ENCODE data around the gene DNASE2. TPM values are rescaled to one million over a fixed set of nuclear protein-coding genes. Genes with fewer than 3 reads are reported as not detected.
"Not testable (repeated sequence)": the region's sequence is repeated elsewhere in the genome, so short reads cannot be mapped to it uniquely, and the experiment has no call there.

DNASE2 gene
- total and polyA plus RNA-seq, 5 donors from 2014 or later: 20.2 to 72.1 (median 58.2) TPM

DNA sequence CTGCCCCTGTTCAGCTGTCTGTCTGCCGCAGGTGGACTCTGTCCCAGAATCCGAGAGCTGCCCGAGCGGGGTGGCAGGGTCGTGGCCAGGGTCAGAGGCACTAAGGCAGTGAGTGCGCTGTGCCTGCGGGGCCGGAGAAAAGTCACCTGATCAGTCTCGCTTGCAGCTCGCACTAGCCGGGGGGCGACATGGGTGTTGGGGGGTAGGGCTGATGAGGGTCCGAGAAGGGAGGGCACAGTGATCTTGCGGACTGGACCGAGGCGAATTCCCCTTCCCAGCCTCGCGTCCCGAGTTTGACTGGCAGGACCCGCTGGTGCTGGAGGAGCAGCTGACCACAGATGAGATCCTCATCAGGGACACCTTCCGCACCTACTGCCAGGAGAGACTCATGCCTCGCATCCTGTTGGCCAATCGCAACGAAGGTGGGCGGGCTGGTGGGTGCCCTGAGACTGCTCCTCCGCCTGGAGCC is 10.3 kb upstream of the DNASE2 start:
- H3K27me3 Mint-ChIP-seq: peaks cover 4% of the 10 kb centered on the region
- ATAC-seq (ENCODE audit: low read depth in 2 of 2): no peak
- no peaks in the 10 kb centered on the region for H3K9me3 Mint-ChIP-seq
- peak overlapping the region; percentile 89 to 100 (median 98) for H3K4me3 Mint-ChIP-seq
- Histone ChIP-seq H3K9me3 (ENCODE audit: control insufficient read depth in 2 of 2, low read length in 2 of 2) (no peaks in the 10 kb centered on the region), H3K36me3 (ENCODE audit: control insufficient read depth, insufficient read depth, low read length) (peaks cover 18% of the 10 kb centered on the region), H3K27ac (ENCODE audit: insufficient read depth, low read length, poor library complexity, severe bottlenecking) (peak overlapping the region; percentile 77), H3K4me1 (ENCODE audit: control insufficient read depth, insufficient read depth, low read length, poor library complexity, severe bottlenecking) (peaks cover 20% of the 10 kb centered on the region), H3K27me3 (ENCODE audit: control insufficient read depth, insufficient read depth, low read length) (no peaks in the 10 kb centered on the region), H3K4me3 (ENCODE audit: low read depth, low read length) (peak overlapping the region; percentile 83)
- H3K36me3 Mint-ChIP-seq: peaks cover 19% of the 10 kb centered on the region
- H3K4me1 Mint-ChIP-seq: peaks cover 8 to 30% (median 18%) of the 10 kb centered on the region in 4 donors
- DNase-seq: no peak
- peak overlapping the region in 2 of 3 donors; percentile 99 for H3K27ac Mint-ChIP-seq

DNA sequence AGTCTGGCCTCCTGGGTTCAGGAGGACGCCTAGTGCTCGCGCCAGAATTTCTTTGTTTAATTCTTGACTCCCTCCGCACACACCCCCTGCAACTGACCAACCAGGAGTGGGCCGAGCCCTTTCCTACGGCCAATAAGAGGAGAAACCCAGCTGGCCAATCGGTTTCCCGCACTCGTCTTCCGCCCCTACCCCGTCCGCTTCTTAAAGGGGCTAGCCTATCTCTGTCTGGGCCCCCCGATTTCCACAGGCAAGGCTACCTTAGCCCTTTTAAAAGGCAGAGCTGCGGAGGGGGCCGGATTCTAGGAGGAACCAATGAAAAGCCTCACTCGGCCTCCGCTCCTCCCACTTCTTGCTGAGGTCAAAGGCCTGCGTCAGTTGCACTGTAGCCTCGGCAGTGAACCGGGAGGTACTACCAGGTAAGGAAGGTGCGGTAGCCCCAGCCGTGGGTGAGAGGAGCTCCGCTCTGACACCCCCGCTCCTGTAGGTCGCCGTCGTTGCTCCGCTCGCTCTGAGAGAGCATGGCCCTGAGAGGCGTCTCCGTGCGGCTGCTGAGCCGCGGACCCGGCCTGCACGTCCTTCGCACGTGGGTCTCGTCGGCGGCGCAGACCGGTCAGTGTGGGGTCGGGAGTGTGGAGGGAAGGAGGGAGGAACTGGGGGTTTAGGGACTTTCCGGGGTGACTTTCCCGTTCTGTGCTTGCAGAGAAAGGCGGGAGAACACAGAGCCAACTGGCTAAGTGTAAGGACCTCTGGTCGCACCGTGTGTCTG is 9.7 kb upstream of the DNASE2 start, which contains the start of gene GCDH:
TSS of gene GCDH (plus strand) at position 374 of the 766 bp plus-strand sequence. CDS start at position 519, 145 bp downstream.
- H3K4me3 ChIP-seq (ENCODE audit: low read depth, low read length): peak within 1 kb of the TSS; percentile 83
- peaks cover 19% of the 10 kb centered on the region for H3K36me3 Mint-ChIP-seq
- peak within 1 kb of the TSS; percentile 96 to 99 (median 99) for H3K27ac Mint-ChIP-seq
- H3K4me1 ChIP-seq (ENCODE audit: control insufficient read depth, insufficient read depth, low read length, poor library complexity, severe bottlenecking): peaks cover 22% of the 10 kb centered on the region
- peaks cover 14% of the 10 kb centered on the region for H3K36me3 ChIP-seq (ENCODE audit: control insufficient read depth, insufficient read depth, low read length)
- H3K27me3 ChIP-seq (ENCODE audit: control insufficient read depth, insufficient read depth, low read length): no peaks in the 10 kb centered on the region
- peak within 1 kb of the TSS; percentile 89 to 100 (median 98) for H3K4me3 Mint-ChIP-seq
- H3K27me3 Mint-ChIP-seq: peaks cover 4% of the 10 kb centered on the region
- peak within 1 kb of the TSS; percentile 77 for H3K27ac ChIP-seq (ENCODE audit: insufficient read depth, low read length, poor library complexity, severe bottlenecking)
- DNase-seq: peak; percentile 94 to 99 (median 97)
- H3K9me3 Mint-ChIP-seq: no peaks in the 10 kb centered on the region
- no peaks in the 10 kb centered on the region for H3K9me3 ChIP-seq (ENCODE audit: control insufficient read depth in 2 of 2, low read length in 2 of 2)
- peak; percentile 97 to 98 for ATAC-seq (ENCODE audit: low read depth in 2 of 2)
- H3K4me1 Mint-ChIP-seq: peaks cover 8 to 31% (median 20%) of the 10 kb centered on the region in 4 donors

DNA sequence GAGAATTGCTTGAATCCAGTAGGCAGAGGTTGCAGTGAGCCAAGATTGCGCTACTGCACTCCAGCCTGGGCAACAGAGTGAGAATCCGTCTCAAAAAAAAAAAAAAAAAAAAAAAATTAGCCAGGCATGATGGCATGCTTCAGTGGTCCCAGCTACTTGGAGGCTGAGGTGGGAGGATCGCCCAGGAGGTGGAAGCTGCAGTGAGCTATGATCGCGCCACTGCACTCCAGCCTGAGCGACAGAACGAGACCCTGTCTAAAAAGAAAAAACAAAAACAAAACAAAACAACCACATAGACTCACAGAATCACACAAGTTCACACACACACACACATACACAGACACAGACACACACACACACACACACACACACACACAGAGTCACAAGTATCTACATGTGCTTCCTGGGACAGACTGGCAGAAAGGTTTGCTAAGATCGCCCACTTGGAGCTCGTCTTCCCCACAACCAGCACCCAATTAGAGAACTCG is 9.1 kb upstream of the DNASE2 start:
- Histone ChIP-seq H3K27ac (ENCODE audit: insufficient read depth, low read length, poor library complexity, severe bottlenecking) (peak overlapping the region; percentile 77), H3K4me3 (ENCODE audit: low read depth, low read length) (peak overlapping the region; percentile 56), H3K4me1 (ENCODE audit: control insufficient read depth, insufficient read depth, low read length, poor library complexity, severe bottlenecking) (peaks cover 28% of the 10 kb centered on the region), H3K36me3 (ENCODE audit: control insufficient read depth, insufficient read depth, low read length) (peaks cover 14% of the 10 kb centered on the region)
- not testable (repeated sequence) for H3K9me3 Mint-ChIP-seq; H3K9me3 ChIP-seq (ENCODE audit: control insufficient read depth in 2 of 2, low read length in 2 of 2); H3K27me3 Mint-ChIP-seq; DNase-seq; ATAC-seq (ENCODE audit: low read depth in 2 of 2); H3K27me3 ChIP-seq (ENCODE audit: control insufficient read depth, insufficient read depth, low read length)
- Mint-ChIP-seq H3K4me3 (peak overlapping the region; percentile 89 to 100 (median 98)), H3K36me3 (peaks cover 19% of the 10 kb centered on the region), H3K27ac (peak overlapping the region; percentile 96 to 99 (median 99)), H3K4me1 (peaks cover 8 to 32% (median 21%) of the 10 kb centered on the region in 4 donors)

DNA sequence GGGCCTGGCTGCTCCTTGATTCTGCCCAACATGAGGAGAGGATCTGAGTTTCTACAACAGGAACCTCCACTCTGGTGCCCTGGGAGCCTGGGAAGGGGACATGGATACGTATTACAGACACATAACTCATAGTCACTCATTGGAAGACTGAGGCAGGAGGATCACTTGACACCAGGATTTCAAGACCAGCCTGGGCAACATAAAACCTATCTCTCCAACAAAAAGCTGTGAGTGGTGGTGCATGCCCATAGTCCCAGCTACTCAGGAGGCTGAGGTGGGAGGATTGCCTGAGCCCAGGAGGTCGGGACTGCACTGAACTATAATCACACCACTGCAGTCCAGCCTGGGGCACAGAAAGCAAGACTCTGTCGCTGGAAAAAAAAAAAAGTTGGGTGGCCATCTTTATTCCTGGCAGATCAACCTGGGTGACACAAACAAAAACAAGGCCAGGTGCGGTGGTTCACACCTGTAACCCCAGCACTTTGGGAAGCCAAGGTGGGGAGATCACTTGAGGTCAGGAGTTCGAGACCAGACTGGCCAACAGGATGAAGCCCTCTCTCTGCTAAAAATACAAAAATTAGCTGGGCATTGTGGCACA is 6.9 kb upstream of the DNASE2 start:
- Histone ChIP-seq H3K27ac (ENCODE audit: insufficient read depth, low read length, poor library complexity, severe bottlenecking) (no peak overlapping the region), H3K27me3 (ENCODE audit: control insufficient read depth, insufficient read depth, low read length) (no peaks in the 10 kb centered on the region), H3K36me3 (ENCODE audit: control insufficient read depth, insufficient read depth, low read length) (no peaks in the 10 kb centered on the region), H3K9me3 (ENCODE audit: control insufficient read depth in 2 of 2, low read length in 2 of 2) (peaks cover 0 to 6% of the 10 kb centered on the region in 2 experiments), H3K4me1 (ENCODE audit: control insufficient read depth, insufficient read depth, low read length, poor library complexity, severe bottlenecking) (peaks cover 39% of the 10 kb centered on the region), H3K4me3 (ENCODE audit: low read depth, low read length) (no peak overlapping the region)
- Mint-ChIP-seq H3K27ac (no peak overlapping the region), H3K4me1 (peaks cover 8 to 38% (median 21%) of the 10 kb centered on the region in 4 donors), H3K36me3 (peaks cover 4% of the 10 kb centered on the region), H3K9me3 (peaks cover 0 to 3% (median 0%) of the 10 kb centered on the region in 7 donors), H3K27me3 (peaks cover 4% of the 10 kb centered on the region), H3K4me3 (peak overlapping the region in 1 of 4 donors; percentile 59)
- DNase-seq: no peak
- no peak for ATAC-seq (ENCODE audit: low read depth in 2 of 2)

DNA sequence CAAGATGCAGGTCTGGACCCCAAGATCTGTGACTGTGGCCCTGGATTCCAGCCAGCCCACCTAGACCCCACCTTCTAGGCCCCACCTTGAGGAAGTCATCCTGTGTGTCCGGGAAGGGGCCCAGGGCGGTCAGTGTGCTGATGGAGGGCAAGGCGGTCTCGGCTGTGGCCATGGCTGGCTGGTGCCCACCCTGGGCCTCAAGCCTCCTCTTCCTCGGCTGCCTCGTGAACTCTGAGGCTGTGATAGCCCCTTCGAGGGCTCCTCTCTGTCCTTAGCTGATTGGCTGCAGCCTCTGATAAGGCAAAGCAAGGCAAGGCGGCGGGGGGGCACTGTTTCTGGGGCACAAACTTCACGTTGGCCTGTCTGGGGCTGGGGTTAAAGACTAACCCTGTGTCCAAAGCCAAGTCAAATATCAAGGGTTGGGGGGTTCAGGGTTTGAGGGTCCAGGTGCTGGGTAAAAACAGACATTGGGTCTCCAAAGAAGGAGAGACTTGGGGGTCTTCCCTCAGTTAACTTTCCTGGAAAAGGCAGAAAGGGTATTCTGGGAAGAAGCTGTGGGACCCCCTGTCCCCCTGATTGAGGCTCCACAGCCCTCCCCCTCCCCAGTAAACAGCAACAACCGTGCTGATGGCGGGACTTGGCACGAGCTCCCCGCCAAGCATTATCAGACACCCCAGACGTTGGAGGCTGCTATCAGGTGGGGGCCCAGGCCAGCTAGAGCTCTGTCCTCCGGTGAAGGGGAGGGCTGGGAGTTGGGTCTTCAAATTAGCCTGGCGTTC is 5.9 kb upstream of the DNASE2 start, which contains the start of gene KLF1:
TSS of gene KLF1 (minus strand) at position 233 of the 779 bp plus-strand sequence. CDS start at position 172, 61 bp downstream.
- DNase-seq (no peak), ATAC-seq (ENCODE audit: low read depth in 2 of 2) (no peak)
- no peak within 1 kb of the TSS for H3K4me3 ChIP-seq (ENCODE audit: low read depth, low read length)
- no peaks in the 10 kb centered on the region for H3K36me3 ChIP-seq (ENCODE audit: control insufficient read depth, insufficient read depth, low read length)
- Mint-ChIP-seq H3K4me3 (peak within 1 kb of the TSS; percentile 59 to 77 (median 70)), H3K36me3 (peaks cover 4% of the 10 kb centered on the region), H3K27me3 (peaks cover 4% of the 10 kb centered on the region), H3K9me3 (peaks cover 0 to 3% (median 0%) of the 10 kb centered on the region in 7 donors), H3K27ac (no peak within 1 kb of the TSS), H3K4me1 (peaks cover 8 to 39% (median 21%) of the 10 kb centered on the region in 4 donors)
- H3K9me3 ChIP-seq (ENCODE audit: control insufficient read depth in 2 of 2, low read length in 2 of 2): peaks cover 0 to 6% of the 10 kb centered on the region in 2 experiments
- no peaks in the 10 kb centered on the region for H3K27me3 ChIP-seq (ENCODE audit: control insufficient read depth, insufficient read depth, low read length)
- peaks cover 37% of the 10 kb centered on the region for H3K4me1 ChIP-seq (ENCODE audit: control insufficient read depth, insufficient read depth, low read length, poor library complexity, severe bottlenecking)
- H3K27ac ChIP-seq (ENCODE audit: insufficient read depth, low read length, poor library complexity, severe bottlenecking): no peak within 1 kb of the TSS

DNA sequence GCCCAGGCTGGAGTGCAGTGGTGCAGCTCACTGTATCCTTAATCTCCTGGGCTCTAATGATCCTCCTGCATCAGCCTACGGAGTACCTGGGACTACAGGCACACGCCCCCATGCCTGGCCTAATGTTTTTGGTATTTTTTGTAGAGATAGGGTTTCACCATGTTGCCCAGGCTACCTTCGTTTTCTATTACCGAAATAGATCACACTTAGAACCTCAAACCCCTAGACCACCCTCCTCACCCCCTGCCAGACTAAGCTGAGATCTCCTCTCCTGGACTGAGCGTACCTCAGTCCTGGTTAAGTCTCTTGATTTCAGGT is 5.4 kb upstream of the DNASE2 start:
- Mint-ChIP-seq H3K36me3 (peaks cover 4% of the 10 kb centered on the region), H3K4me3 (peak overlapping the region; percentile 38 to 77 (median 70)), H3K4me1 (peaks cover 8 to 36% (median 19%) of the 10 kb centered on the region in 4 donors), H3K9me3 (peaks cover 0 to 3% (median 0%) of the 10 kb centered on the region in 7 donors), H3K27ac (no peak overlapping the region), H3K27me3 (peaks cover 4% of the 10 kb centered on the region)
- Histone ChIP-seq H3K27ac (ENCODE audit: insufficient read depth, low read length, poor library complexity, severe bottlenecking) (no peak overlapping the region), H3K4me1 (ENCODE audit: control insufficient read depth, insufficient read depth, low read length, poor library complexity, severe bottlenecking) (peaks cover 32% of the 10 kb centered on the region), H3K36me3 (ENCODE audit: control insufficient read depth, insufficient read depth, low read length) (no peaks in the 10 kb centered on the region), H3K27me3 (ENCODE audit: control insufficient read depth, insufficient read depth, low read length) (no peaks in the 10 kb centered on the region), H3K9me3 (ENCODE audit: control insufficient read depth in 2 of 2, low read length in 2 of 2) (peaks cover 0 to 6% of the 10 kb centered on the region in 2 experiments), H3K4me3 (ENCODE audit: low read depth, low read length) (no peak overlapping the region)
- DNase-seq (no peak), ATAC-seq (ENCODE audit: low read depth in 2 of 2) (no peak)

Data from CD4-positive, CD25-positive, alpha-beta regulatory T cell (primary cell).